GM23338 (cell line): ENCODE results near the gene ZDHHC18. TPM values are rescaled to one million over a fixed set of nuclear protein-coding genes. Genes with fewer than 3 reads are reported as not detected.

Experiments
- CREB1 ChIP-seq: fragments of 250-450 bp; sonication (Bioruptor Pico); IDR thresholded peaks from 2 replicates; pipeline ENCODE4 v1.5.0; 2020; ENCODE audit warnings: low read depth, mild to moderate bottlenecking, moderate library complexity
- CTCF ChIP-seq, 2 experiments: fragments of 200-600 bp in 1 of 2; sonication (generic) in 1 of 2; conservative IDR thresholded peaks; 2 replicates each; pipeline versions ENCODE4 v1.5.1 to v1.6.1; 2016 to 2017; ENCODE audit warnings: antibody characterized with exemption in 2 of 2, low read depth in 2 of 2, mild to moderate bottlenecking in 2 of 2, moderate library complexity in 1 of 2
- ETS1 ChIP-seq: IDR thresholded peaks from 2 replicates; pipeline ENCODE4 v1.6.1; 2016; ENCODE audit warnings: antibody characterized with exemption
- EZH2 ChIP-seq: fragments of 200-600 bp; sonication (generic); IDR thresholded peaks from one replicate; pipeline ENCODE4 v1.8.0; 2017; ENCODE audit warnings: antibody characterized with exemption, mild to moderate bottlenecking, low read depth; ENCODE audit not compliant: unreplicated experiment
- EZH2phosphoT487 ChIP-seq: fragments of 200-600 bp; sonication (generic); IDR thresholded peaks from one replicate; pipeline ENCODE4 v1.8.1; 2018; ENCODE audit warnings: antibody characterized with exemption; ENCODE audit not compliant: unreplicated experiment
- JUNB ChIP-seq: IDR thresholded peaks from one replicate; pipeline ENCODE4 v1.6.1; 2016; ENCODE audit warnings: antibody characterized with exemption; ENCODE audit not compliant: unreplicated experiment
- NANOG ChIP-seq: IDR thresholded peaks from 2 replicates; pipeline ENCODE4 v1.6.1; 2016; ENCODE audit warnings: antibody characterized with exemption, borderline replicate concordance
- POLR2AphosphoS5 ChIP-seq: IDR thresholded peaks from 2 replicates; pipeline ENCODE4 v1.6.1; 2016; ENCODE audit warnings: antibody characterized with exemption, low read depth
- STAT1 ChIP-seq: IDR thresholded peaks from one replicate; pipeline ENCODE4 v1.6.1; 2016; ENCODE audit warnings: antibody characterized with exemption; ENCODE audit not compliant: unreplicated experiment
- ZNF114 ChIP-seq: fragments of 250-450 bp; sonication (Bioruptor Pico); IDR thresholded peaks from 2 replicates; pipeline ENCODE4 v1.5.0; 2020; ENCODE audit warnings: mild to moderate bottlenecking, moderate library complexity
- ZNF331 ChIP-seq: fragments of 250-450 bp; sonication (Bioruptor Pico); IDR thresholded peaks from 2 replicates; pipeline ENCODE4 v1.5.0; 2020; ENCODE audit warnings: low read depth, mild to moderate bottlenecking, moderate library complexity
- ZNF462 ChIP-seq: fragments of 250-450 bp; sonication (Bioruptor Pico); IDR thresholded peaks from 2 replicates; pipeline ENCODE4 v1.5.0; 2020; ENCODE audit warnings: mild to moderate bottlenecking, moderate library complexity
- polyA plus RNA-seq: library from polyadenylated mRNA; unstranded; fragments of >200 nt; fragmentation: Nextera tagmentation; extraction: Ambion mirVana; gene quantifications from 2 replicates; pipeline ENCODE4 v1.2.1, GENCODE V29; 2016
- total RNA-seq: library from RNA; depleted of rRNA; stranded (reverse); fragments of >200 nt; shearing (Covaris generic); gene quantifications from 2 replicates; pipeline ENCODE4 v1.2.3, GENCODE V29; 2014

The ZDHHC18 gene
- total and polyA plus RNA-seq, 2 experiments from 2014 or later = 6.3 to 26.8 TPM

- TF ChIP-seq ZNF462 (no peak), ZNF114 (CRISPR knock-in tag) (no peak), CREB1 (CRISPR knock-in tag) (no peak), CTCF (conservative IDR thresholded peaks at IDR 0.05; ENCODE audit: low read depth in 2 of 2) (no peak), POLR2AphosphoS5 (no peak), EZH2phosphoT487 (no peak), ZNF331 (no peak), NANOG (no peak), STAT1 (no peak), ETS1 (no peak), JUNB (no peak), EZH2 (no peak)
These were observed 47.3 kb upstream of the ZDHHC18 start (continued) for GRCh38 chr1:26779098-26779668.
